ENCODE data around the gene S100A1. TPM values are rescaled to one million over a fixed set of nuclear protein-coding genes. Genes with fewer than 3 reads are reported as not detected.
A peak's percentile ranks its signal among the peaks of the same experiment; 100 is the strongest.

Gene S100A1
- total and polyA plus RNA-seq, 2 of the 13 experiments (the other 11 are each of a cell fraction or from before 2014, with no cell fraction given): 120 to 251 TPM

DNA sequence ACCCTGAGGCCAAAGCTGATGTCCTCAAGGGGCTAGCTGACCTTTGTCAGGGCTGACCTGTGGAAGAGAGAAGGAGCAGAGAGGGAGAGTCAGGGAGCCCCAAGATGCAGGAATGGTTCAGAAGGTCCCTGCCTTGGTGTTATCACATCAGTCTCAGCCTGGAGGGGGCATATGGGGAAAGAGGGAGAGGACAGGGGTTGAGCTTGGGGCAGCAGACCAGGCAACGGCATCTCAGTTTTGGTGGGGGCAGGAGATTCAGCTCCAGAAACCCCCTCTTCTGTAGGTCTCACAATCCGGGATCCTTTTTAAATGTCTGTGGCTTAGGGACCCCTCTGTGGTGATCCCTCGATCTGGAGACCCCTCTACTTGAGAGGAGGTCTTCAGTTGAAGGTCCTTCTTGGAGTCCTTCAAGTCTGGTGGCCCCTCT is 1.7 kb upstream of the S100A1 start:
- POLR2A ChIA-PET: interaction anchor here (0.9 to 15.2 kb wide), 17 partner anchors 8 to 143 kb away, joined by 3 to 390 read pairs (median 8); partner anchors contain the start of genes INTS3, S100A14, S100A16 and S100A6
- DNase-seq (ENCODE audit: low spot score): no peak
- intact Hi-C loops (cut with micrococcal nuclease; ENCODE audit: unreplicated experiment): loop anchor here (2.0 to 5.0 kb wide), 2 partner anchors 18 to 114 kb away; no protein-coding TSS in a partner anchor

DNA sequence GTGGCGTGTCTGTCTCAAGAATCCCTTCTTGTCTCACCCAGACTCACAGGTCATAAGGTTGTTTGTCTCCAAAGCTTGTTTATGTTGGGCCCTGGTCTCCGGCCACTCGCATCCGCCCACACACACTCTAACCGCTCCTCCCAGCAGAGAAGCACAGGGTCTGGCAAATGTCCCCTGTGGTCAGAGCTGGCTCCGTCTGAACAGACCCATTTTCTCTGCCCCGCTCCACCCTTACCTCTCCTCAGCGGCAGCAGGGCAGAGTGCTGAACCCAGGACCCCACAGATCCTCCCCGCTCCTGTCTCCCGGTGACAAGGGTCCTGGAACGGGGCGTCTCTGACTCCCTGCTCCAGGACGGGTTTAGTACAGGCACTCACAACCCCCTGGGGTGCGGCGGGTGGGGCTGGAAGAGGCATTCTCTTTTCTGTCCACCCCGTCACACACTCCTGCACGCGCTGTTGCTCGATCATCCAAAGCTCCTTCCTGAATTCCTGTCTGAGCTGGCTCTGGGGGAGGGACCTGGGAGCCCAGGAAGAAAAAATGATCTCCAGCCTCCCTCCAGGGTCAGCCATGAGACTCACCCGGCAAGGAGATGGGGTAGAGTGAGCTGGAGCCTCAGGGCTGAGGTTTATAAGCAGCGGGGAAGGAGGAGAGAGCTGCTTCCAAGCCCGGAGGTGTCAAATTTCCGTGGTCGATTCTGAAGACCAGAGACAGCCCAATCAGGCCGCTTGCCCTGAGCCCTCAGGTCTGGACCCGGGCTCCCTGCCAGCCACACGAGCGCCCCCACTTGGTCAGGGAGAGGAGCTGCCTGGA is 1.1 kb upstream of the S100A1 start, which contains the start of gene S100A13:
Gene S100A13 (minus strand): TSS at position 602 of the 811 bp plus-strand sequence. CDS start 1,033 bp downstream, outside the sequence.
- H3K4me3 ChIP-seq (replicated peaks in 1 of 3; ENCODE audit: insufficient read depth in 1 of 3, low read depth in 2 of 3, low read length in 3 of 3): peak within 1 kb of the TSS; percentile 72 to 84 (median 74)
- ATAC-seq (peak; percentile 82), DNase-seq (ENCODE audit: low spot score) (peak; percentile 90), FAIRE-seq (peak; percentile 93)
- H3K9ac ChIP-seq (ENCODE audit: insufficient read depth, low read depth, low read length): peak within 1 kb of the TSS; percentile 78
- no peaks in the 10 kb centered on the region for H3K27me3 ChIP-seq (ENCODE audit: control insufficient read depth in 1 of 2, insufficient read depth in 2 of 2, low read length in 2 of 2)
- peak within 1 kb of the TSS; percentile 91 for H3K4me2 ChIP-seq (ENCODE audit: low read depth, low read length)
- ChIA-PET CTCF (ENCODE audit: low intra/inter-chr PET ratio, low total read pairs) (interaction anchor here (1.4 to 2.0 kb wide), 3 partner anchors 54 to 117 kb away, joined by 5 to 18 read pairs (median 7); no protein-coding TSS in a partner anchor), POLR2A (interaction anchor here (0.6 to 15.2 kb wide), 28 partner anchors 9 to 360 kb away, joined by 3 to 390 read pairs (median 6); partner anchors contain the start of genes INTS3, S100A14, S100A16 and S100A6)
- TSS peak; percentile 67 for BruUV-seq (replicated peaks)
- H3K79me2 ChIP-seq (ENCODE audit: insufficient read depth, low read length): peaks cover 34% of the 10 kb centered on the region
- in situ Hi-C loops (cut with HindIII; ENCODE audit: extremely low pct_ligation_motif_present, low pct_unique_long_range_greater_than_20kb) (loop anchor here (5.0 kb wide), 2 partner anchors 55 to 120 kb away; no protein-coding TSS in a partner anchor), intact Hi-C loops (cut with micrococcal nuclease; ENCODE audit: unreplicated experiment) (loop anchor here (1.0 to 5.0 kb wide), 3 partner anchors 18 to 115 kb away; no protein-coding TSS in a partner anchor)
- peaks cover 55% of the 10 kb centered on the region for H3K4me1 ChIP-seq (ENCODE audit: insufficient read depth, low read length)
- H4K20me1 ChIP-seq (ENCODE audit: insufficient read depth, low read length): no peaks in the 10 kb centered on the region
- 0% methylated on average over 19 of the region's 28 CpGs for WGBS (ENCODE audit: low lambda C conversion rate)
- H3K36me3 ChIP-seq (replicated peaks in 1 of 2; ENCODE audit: control insufficient read depth in 1 of 2, insufficient read depth in 2 of 2, low read length in 2 of 2): peaks cover 2 to 3% of the 10 kb centered on the region in 2 experiments; a peak in 2 of 5 replicates
- H3K9me3 ChIP-seq (ENCODE audit: low read length): no peaks in the 10 kb centered on the region
- H2AFZ ChIP-seq (ENCODE audit: low read length): peak within 1 kb of the TSS; percentile 63
- H3K27ac ChIP-seq (ENCODE audit: extremely low read length, insufficient read depth, low read length): peak within 1 kb of the TSS; percentile 87
- TF ChIP-seq, protein P1, sequence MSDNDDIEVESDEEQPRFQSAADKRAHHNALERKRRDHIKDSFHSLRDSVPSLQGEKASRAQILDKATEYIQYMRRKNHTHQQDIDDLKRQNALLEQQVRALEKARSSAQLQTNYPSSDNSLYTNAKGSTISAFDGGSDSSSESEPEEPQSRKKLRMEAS (IDR thresholded peaks at IDR 0.05): peak; percentile 42; the same call in 1 of the 2 replicates
- TF ChIP-seq GATAD1 (CRISPR knock-in tag; IDR thresholded peaks at IDR 0.05) (no peak), RARA (CRISPR knock-in tag; IDR thresholded peaks at IDR 0.05) (no peak), HOXA3 (CRISPR knock-in tag; IDR thresholded peaks at IDR 0.05) (peak; percentile 32; the same call in 1 of the 2 replicates), TRIM24 (CRISPR knock-in tag; IDR thresholded peaks at IDR 0.05) (no peak)
- TF ChIP-seq, protein P2, sequence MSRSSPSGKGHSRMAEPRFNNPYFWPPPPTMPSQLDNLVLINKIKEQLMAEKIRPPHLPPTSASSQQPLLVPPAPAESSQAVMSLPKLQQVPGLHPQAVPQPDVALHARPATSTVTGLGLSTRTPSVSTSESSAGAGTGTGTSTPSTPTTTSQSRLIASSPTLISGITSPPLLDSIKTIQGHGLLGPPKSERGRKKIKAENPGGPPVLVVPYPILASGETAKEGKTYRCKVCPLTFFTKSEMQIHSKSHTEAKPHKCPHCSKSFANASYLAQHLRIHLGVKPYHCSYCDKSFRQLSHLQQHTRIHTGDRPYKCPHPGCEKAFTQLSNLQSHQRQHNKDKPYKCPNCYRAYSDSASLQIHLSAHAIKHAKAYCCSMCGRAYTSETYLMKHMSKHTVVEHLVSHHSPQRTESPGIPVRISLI (CRISPR knock-in tag; IDR thresholded peaks at IDR 0.05; ENCODE audit: borderline replicate concordance): no peak
- TF ChIP-seq, protein P3, sequence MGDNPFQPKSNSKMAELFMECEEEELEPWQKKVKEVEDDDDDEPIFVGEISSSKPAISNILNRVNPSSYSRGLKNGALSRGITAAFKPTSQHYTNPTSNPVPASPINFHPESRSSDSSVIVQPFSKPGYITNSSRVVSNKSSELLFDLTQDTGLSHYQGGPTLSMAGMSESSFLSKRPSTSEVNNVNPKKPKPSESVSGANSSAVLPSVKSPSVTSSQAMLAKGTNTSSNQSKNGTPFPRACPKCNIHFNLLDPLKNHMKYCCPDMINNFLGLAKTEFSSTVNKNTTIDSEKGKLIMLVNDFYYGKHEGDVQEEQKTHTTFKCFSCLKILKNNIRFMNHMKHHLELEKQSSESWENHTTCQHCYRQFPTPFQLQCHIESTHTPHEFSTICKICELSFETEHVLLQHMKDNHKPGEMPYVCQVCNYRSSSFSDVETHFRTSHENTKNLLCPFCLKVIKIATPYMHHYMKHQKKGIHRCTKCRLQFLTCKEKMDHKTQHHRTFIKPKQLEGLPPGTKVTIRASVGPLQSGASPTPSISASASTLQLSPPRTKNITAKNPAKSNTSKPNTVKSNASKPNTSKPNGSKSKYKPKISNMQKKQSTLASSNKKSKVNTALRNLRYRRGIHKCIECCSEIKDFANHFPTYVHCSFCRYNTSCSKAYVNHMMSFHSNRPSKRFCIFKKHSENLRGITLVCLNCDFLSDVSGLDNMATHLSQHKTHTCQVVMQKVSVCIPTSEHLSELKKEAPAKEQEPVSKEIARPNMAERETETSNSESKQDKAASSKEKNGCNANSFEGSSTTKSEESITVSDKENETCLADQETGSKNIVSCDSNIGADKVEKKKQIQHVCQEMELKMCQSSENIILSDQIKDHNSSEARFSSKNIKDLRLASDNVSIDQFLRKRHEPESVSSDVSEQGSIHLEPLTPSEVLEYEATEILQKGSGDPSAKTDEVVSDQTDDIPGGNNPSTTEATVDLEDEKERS (CRISPR knock-in tag; IDR thresholded peaks at IDR 0.05): no peak

More for the DNA sequence above, 1.7 kb upstream of the S100A1 start:
- no peak for ATAC-seq
- no peak overlapping the region for H2AFZ ChIP-seq (ENCODE audit: low read length)
- no CpG with 5 or more reads among the region's 3 CpGs for WGBS (ENCODE audit: low lambda C conversion rate)
- peak overlapping the region; percentile 78 for H3K9ac ChIP-seq (ENCODE audit: insufficient read depth, low read depth, low read length)
- no peaks in the 10 kb centered on the region for H3K9me3 ChIP-seq (ENCODE audit: low read length)
- H3K27me3 ChIP-seq (ENCODE audit: control insufficient read depth in 1 of 2, insufficient read depth in 2 of 2, low read length in 2 of 2): no peaks in the 10 kb centered on the region
- peaks cover 2 to 3% of the 10 kb centered on the region in 2 experiments; a peak in 2 of 5 replicates for H3K36me3 ChIP-seq (replicated peaks in 1 of 2; ENCODE audit: control insufficient read depth in 1 of 2, insufficient read depth in 2 of 2, low read length in 2 of 2)
- in situ Hi-C loops (cut with HindIII; ENCODE audit: extremely low pct_ligation_motif_present, low pct_unique_long_range_greater_than_20kb): loop anchor here (5.0 kb wide), 2 partner anchors 54 to 119 kb away; no protein-coding TSS in a partner anchor
- peak overlapping the region; percentile 91 for H3K4me2 ChIP-seq (ENCODE audit: low read depth, low read length)
- H3K4me1 ChIP-seq (ENCODE audit: insufficient read depth, low read length): peaks cover 49% of the 10 kb centered on the region
- no TSS peak for BruUV-seq (replicated peaks)
- peaks cover 34% of the 10 kb centered on the region for H3K79me2 ChIP-seq (ENCODE audit: insufficient read depth, low read length)
- peak overlapping the region; percentile 63 to 84 (median 74) for H3K4me3 ChIP-seq (replicated peaks in 1 of 3; ENCODE audit: insufficient read depth in 1 of 3, low read depth in 2 of 3, low read length in 3 of 3)
- no peak for FAIRE-seq
- 0 out of 2 replicates have a peak, but pooled peaks have one; percentile 24 for TF ChIP-seq ZNF788 (CRISPR knock-in tag; IDR thresholded peaks at IDR 0.05; ENCODE audit: borderline replicate concordance)
- no peak for TF ChIP-seq ZSCAN29 (CRISPR knock-in tag; conservative IDR thresholded peaks at IDR 0.05)
- no peaks in the 10 kb centered on the region for H4K20me1 ChIP-seq (ENCODE audit: insufficient read depth, low read length)
- H3K27ac ChIP-seq (ENCODE audit: extremely low read length, insufficient read depth, low read length): peak overlapping the region; percentile 75
- CTCF ChIA-PET (ENCODE audit: low intra/inter-chr PET ratio, low total read pairs): interaction anchor here (2.0 kb wide), 1 partner anchor 54 kb away, joined by 18 read pairs; no protein-coding TSS in a partner anchor
